PC-3 (cell line): ENCODE measurements around the gene FAM168A. TPM values are rescaled to one million over a fixed set of nuclear protein-coding genes. Genes with fewer than 3 reads are reported as not detected.

Experiments used
- ATAC-seq: fragments of 200-7000 bp; cut with Tn5 transposase; 2 replicates; pipeline ENCODE4 v1.9.1; 2020; ENCODE audit warnings: mild to moderate bottlenecking, moderate library complexity
- BruUV-seq: library from RNA; stranded (reverse); fragments of 400-500 nt; replicated peaks from 2 replicates; lab custom pipeline; 2021; lab: Mats Ljungman, UMichigan
- CTCF ChIA-PET: fragments of 300-600 bp; sonication (Branson Sonifier 250); formaldehyde crosslinking; loops from one replicate; lab custom pipeline; 2022; ENCODE audit warnings: antibody characterized with exemption; lab: Charles Lee
- POLR2A ChIA-PET: fragments of 300-600 bp; sonication (Branson Sonifier 250); formaldehyde crosslinking; loops from one replicate; lab custom pipeline; 2022; ENCODE audit warnings: antibody characterized with exemption; ENCODE audit not compliant: unreplicated experiment; lab: Charles Lee
- DNase-seq: peaks from one replicate; pipeline ENCODE4 v3.0.0-alpha.2; 2015
- H2AFZ ChIP-seq: fragments of 300-600 bp; sonication (generic); 2 replicates; pipeline ENCODE4 v1.6.0; 2016; ENCODE audit warnings: antibody characterized with exemption, low read length
- H3F3A ChIP-seq: fragments of 300-600 bp; sonication (generic); one replicate; pipeline ENCODE4 v1.6.0; 2017; ENCODE audit warnings: antibody characterized with exemption, low read length, control low read depth, mild to moderate bottlenecking; ENCODE audit not compliant: unreplicated experiment
- H3K27ac ChIP-seq: fragments of 300-600 bp; sonication (generic); 2 replicates; pipeline ENCODE4 v1.5.1; 2016; ENCODE audit warnings: mild to moderate bottlenecking, low read length
- H3K27me3 ChIP-seq: fragments of 300-600 bp; sonication (generic); 2 replicates; pipeline ENCODE4 v1.6.1; 2016; ENCODE audit warnings: low read length, mixed read lengths
- H3K36me3 ChIP-seq: fragments of 300-600 bp; sonication (generic); 2 replicates; pipeline ENCODE4 v1.6.1; 2016; ENCODE audit warnings: low read depth, mixed run types, low read length, mixed read lengths
- H3K4me1 ChIP-seq: fragments of 300-600 bp; sonication (generic); 2 replicates; pipeline ENCODE4 v1.5.1; 2016; ENCODE audit warnings: low read length; ENCODE audit not compliant: insufficient read depth
- H3K4me2 ChIP-seq: fragments of 300-600 bp; sonication (generic); 2 replicates; pipeline ENCODE4 v1.6.0; 2016; ENCODE audit warnings: low read length
- H3K4me3 ChIP-seq: fragments of 300-600 bp; sonication (generic); 2 replicates; pipeline ENCODE4 v1.5.1; 2016; ENCODE audit warnings: mild to moderate bottlenecking, low read length, mixed read lengths
- H3K79me2 ChIP-seq: fragments of 300-600 bp; sonication (generic); 2 replicates; pipeline ENCODE4 v1.6.1; 2017; ENCODE audit warnings: low read length, mixed read lengths
- H3K9ac ChIP-seq: fragments of 300-600 bp; sonication (generic); 2 replicates; pipeline ENCODE4 v1.6.0; 2016; ENCODE audit warnings: mild to moderate bottlenecking, low read length
- H3K9me2 ChIP-seq: fragments of 300-600 bp; sonication (generic); replicated peaks from 2 replicates; pipeline ENCODE4 v1.6.1; 2016; ENCODE audit warnings: mixed run types, low read length, mixed read lengths
- H3K9me3 ChIP-seq: fragments of 300-600 bp; sonication (generic); 2 replicates; pipeline ENCODE4 v1.6.1; 2016; ENCODE audit warnings: low read length, mixed read lengths
- H4K20me1 ChIP-seq: fragments of 300-600 bp; sonication (generic); 2 replicates; pipeline ENCODE4 v1.6.1; 2016; ENCODE audit warnings: low read length, mixed read lengths
- CTCF ChIP-seq: fragments of 300-600 bp; sonication (generic); conservative IDR thresholded peaks from 2 replicates; pipeline ENCODE4 v1.5.1; 2017; ENCODE audit warnings: antibody characterized with exemption, low read depth, mild to moderate bottlenecking, low read length
- EZH2 ChIP-seq: fragments of 300-600 bp; sonication (generic); IDR thresholded peaks from one replicate; pipeline ENCODE4 v1.6.1; 2017; ENCODE audit warnings: antibody characterized with exemption, mild to moderate bottlenecking, low read length; ENCODE audit not compliant: unreplicated experiment
- EZH2phosphoT487 ChIP-seq: fragments of 300-600 bp; sonication (generic); IDR thresholded peaks from 2 replicates; pipeline ENCODE4 v1.6.1; 2018; ENCODE audit warnings: mild to moderate bottlenecking, antibody characterized with exemption, low read length, borderline replicate concordance
- intact Hi-C: fragments of 100-400 bp; cut with micrococcal nuclease; formaldehyde crosslinking; loops from 2 replicates; pipeline ENCODE4 v1.9.0; 2023
- total RNA-seq: library from RNA; depleted of rRNA; stranded (reverse); fragments of >200 nt; gene quantifications from 2 replicates; pipeline ENCODE4 v1.2.3, GENCODE V29; 2014

Gene FAM168A
- total RNA-seq, 1 experiment from 2014 or later = 24.5 TPM

DNA sequence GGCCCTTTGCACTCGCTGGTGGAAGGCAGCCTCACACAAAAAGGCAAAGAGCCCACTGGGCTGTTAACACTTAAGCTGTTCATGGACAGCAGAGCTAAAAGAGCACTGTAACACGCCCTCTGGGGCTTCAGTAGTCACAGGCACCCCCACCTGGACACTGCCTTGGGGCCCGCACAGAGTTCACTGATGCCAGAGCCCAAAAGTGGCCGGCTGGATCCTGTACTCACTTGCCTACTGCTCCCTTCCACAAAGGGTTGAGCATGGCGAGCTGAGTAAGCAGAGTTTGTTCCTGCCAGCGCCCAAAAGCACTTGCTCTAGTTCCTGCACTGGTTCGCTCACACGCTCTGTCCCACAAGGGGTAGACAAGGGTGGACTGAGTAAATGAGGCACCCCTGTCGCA is 142.9 kb downstream of the FAM168A start:
- H3K27ac ChIP-seq = no peak overlapping the region
- DNase-seq (no peak), ATAC-seq (no peak)
- H3K36me3 ChIP-seq = peaks cover 6% of the 10 kb centered on the region; the same call in 1 of the 2 replicates
- BruUV-seq = no TSS peak
- H3K9me2 ChIP-seq = no peaks in the 10 kb centered on the region
- no peak overlapping the region for H3K4me3 ChIP-seq
- POLR2A ChIA-PET = no interaction called here
- no peaks in the 10 kb centered on the region for H3K79me2 ChIP-seq
- no peak for TF ChIP-seq CTCF
- TF ChIP-seq EZH2phosphoT487 = no peak
- TF ChIP-seq EZH2 = no peak
- no peak overlapping the region for H3K4me2 ChIP-seq
- H4K20me1 ChIP-seq = no peaks in the 10 kb centered on the region
- H3K9ac ChIP-seq = no peak overlapping the region
- H2AFZ ChIP-seq = no peak overlapping the region
- CTCF ChIA-PET = no interaction called here
- no peaks in the 10 kb centered on the region for H3K4me1 ChIP-seq
- H3K9me3 ChIP-seq = no peaks in the 10 kb centered on the region
- intact Hi-C loops = no loop called here
- H3K27me3 ChIP-seq = no peaks in the 10 kb centered on the region
- no peaks in the 10 kb centered on the region for H3F3A ChIP-seq

- intact Hi-C loops = no loop called here
- H4K20me1 ChIP-seq = no peaks in the 10 kb centered on the region
- TF ChIP-seq CTCF (no peak), EZH2phosphoT487 (no peak), EZH2 (no peak)
- H3F3A ChIP-seq = no peaks in the 10 kb centered on the region
- no TSS peak for BruUV-seq
- H2AFZ ChIP-seq = no peak overlapping the region
- DNase-seq = no peak
- H3K9me3 ChIP-seq = no peaks in the 10 kb centered on the region
- H3K4me1 ChIP-seq = no peaks in the 10 kb centered on the region
- no peak overlapping the region for H3K4me3 ChIP-seq
- no peak overlapping the region for H3K9ac ChIP-seq
- ATAC-seq = no peak
- H3K4me2 ChIP-seq = no peak overlapping the region
- CTCF ChIA-PET = no interaction called here
- H3K9me2 ChIP-seq = no peaks in the 10 kb centered on the region
- no peaks in the 10 kb centered on the region for H3K79me2 ChIP-seq
- H3K27me3 ChIP-seq = no peaks in the 10 kb centered on the region
- POLR2A ChIA-PET = no interaction called here
- no peak overlapping the region for H3K27ac ChIP-seq
- peaks cover 6% of the 10 kb centered on the region; the same call in 1 of the 2 replicates for H3K36me3 ChIP-seq
Observed at GRCh38 chr11:73453562-73453961, 144.3 kb downstream of the FAM168A start.

GRCh38 chr11:73452726-73453125 is 145.2 kb downstream of the FAM168A start:
- H3K9ac ChIP-seq = no peak overlapping the region
- no TSS peak for BruUV-seq
- H2AFZ ChIP-seq = no peak overlapping the region
- no peaks in the 10 kb centered on the region for H3K27me3 ChIP-seq
- ChIA-PET CTCF (no interaction called here), POLR2A (no interaction called here)
- intact Hi-C loops = no loop called here
- H3K4me2 ChIP-seq = no peak overlapping the region
- H3K27ac ChIP-seq = no peak overlapping the region
- ATAC-seq (no peak), DNase-seq (no peak)
- no peak for TF ChIP-seq EZH2phosphoT487
- TF ChIP-seq EZH2 = no peak
- no peak for TF ChIP-seq CTCF
- H3K9me2 ChIP-seq = no peaks in the 10 kb centered on the region
- no peak overlapping the region for H3K4me3 ChIP-seq
- H3K79me2 ChIP-seq = no peaks in the 10 kb centered on the region
- H3K36me3 ChIP-seq = peaks cover 6% of the 10 kb centered on the region; the same call in 1 of the 2 replicates
- no peaks in the 10 kb centered on the region for H3K4me1 ChIP-seq
- H3F3A ChIP-seq = no peaks in the 10 kb centered on the region
- no peaks in the 10 kb centered on the region for H4K20me1 ChIP-seq
- no peaks in the 10 kb centered on the region for H3K9me3 ChIP-seq
